Measurements from ENCODE around the gene MIDN.

The MIDN gene

GRCh38 chr19:1270213-1270853, 21.9 kb downstream of the MIDN start:
- no peak for DNase-seq (ENCODE audit: low spot score)

- DNase-seq (ENCODE audit: low spot score), result no peak
Measured at GRCh38 chr19:1270854-1271527, 22.6 kb downstream of the MIDN start.

GRCh38 chr19:1271528-1272422, 23.4 kb downstream of the MIDN start:
- DNase-seq (ENCODE audit: low spot score), result no peak

- no peak for DNase-seq (ENCODE audit: low spot score)
Measured at GRCh38 chr19:1272423-1273262, 24.3 kb downstream of the MIDN start.

- DNase-seq (ENCODE audit: low spot score), result no peak
Measured at GRCh38 chr19:1273263-1274041, 25.1 kb downstream of the MIDN start.

- DNase-seq (ENCODE audit: low spot score), result no peak
Measured at GRCh38 chr19:1274081-1274851, 25.9 kb downstream of the MIDN start.

GRCh38 chr19:1274852-1275259, 26.5 kb downstream of the MIDN start:
- DNase-seq (ENCODE audit: low spot score), result no peak

GRCh38 chr19:1275260-1275975, 27.0 kb downstream of the MIDN start, which contains the start of gene FAM174C:
TSS of gene FAM174C (plus strand) at chr19:1275530. CDS start at chr19:1275550, 20 bp downstream.
- peak; percentile 93 for DNase-seq (ENCODE audit: low spot score)

- DNase-seq (ENCODE audit: low spot score), result no peak
Measured at GRCh38 chr19:1275976-1276627, 27.7 kb downstream of the MIDN start.

- DNase-seq (ENCODE audit: low spot score), result no peak
Measured at GRCh38 chr19:1276628-1277022, 28.2 kb downstream of the MIDN start.

GRCh38 chr19:1277061-1277460, 28.7 kb downstream of the MIDN start:
- no peak for DNase-seq (ENCODE audit: low spot score)

GRCh38 chr19:1278074-1278473, 29.7 kb downstream of the MIDN start:
- DNase-seq (ENCODE audit: low spot score), result no peak

- no peak for DNase-seq (ENCODE audit: low spot score)
Measured at GRCh38 chr19:1278713-1279660, 30.6 kb downstream of the MIDN start.

- DNase-seq (ENCODE audit: low spot score), result peak; percentile 85
Measured at GRCh38 chr19:1279782-1280341, 31.5 kb downstream of the MIDN start.

GRCh38 chr19:1280636-1281568, 32.5 kb downstream of the MIDN start:
- no peak for DNase-seq (ENCODE audit: low spot score)

- no peak for DNase-seq (ENCODE audit: low spot score)
Measured at GRCh38 chr19:1281569-1282287, 33.3 kb downstream of the MIDN start.

All from hematopoietic multipotent progenitor cell treated with erythropoietin and hydrocortisone succinate and interleukin-3 and kit ligand, for 15 days (in vitro differentiated cells).